Measurements from ENCODE around the gene TAC4. TPM values are rescaled to one million over a fixed set of nuclear protein-coding genes. Genes with fewer than 3 reads are reported as not detected.

The TAC4 gene
- total RNA-seq, 2 experiments from 2014 or later, result not detected

DNA sequence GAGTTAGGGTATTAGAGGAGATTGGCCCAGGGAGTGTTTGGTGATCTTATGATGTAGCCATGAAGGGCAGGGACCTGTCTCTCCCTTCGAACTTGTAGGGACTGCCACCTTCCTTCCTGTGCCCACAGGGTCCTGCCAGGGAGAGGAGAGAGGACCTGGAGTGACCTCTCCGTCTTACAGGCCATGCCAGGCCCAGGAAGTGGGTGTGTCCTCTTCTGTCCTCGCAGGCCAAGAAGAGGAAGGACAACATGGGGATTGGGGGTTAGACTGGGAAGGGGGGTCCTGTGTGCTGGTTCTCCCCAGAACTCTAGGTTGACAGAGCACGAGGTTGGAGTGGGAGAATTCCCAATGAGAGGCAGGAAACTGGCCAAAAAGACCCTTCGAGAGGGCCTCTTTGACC, 43.4 kb upstream of the TAC4 start:
- no peak overlapping the region for H2AFZ ChIP-seq (ENCODE audit: low read length)
- no peaks in the 10 kb centered on the region for H3K79me2 ChIP-seq (ENCODE audit: insufficient read depth, low read depth, low read length)
- H3K9me2 ChIP-seq (ENCODE audit: insufficient read depth, low read length), result no peaks in the 10 kb centered on the region
- intact Hi-C loops (cut with micrococcal nuclease; ENCODE audit: unreplicated experiment), result no loop called here
- no peaks in the 10 kb centered on the region for H3K36me3 ChIP-seq (ENCODE audit: insufficient read depth, low read length)
- TF ChIP-seq EZH2phosphoT487 (IDR thresholded peaks at IDR 0.05; ENCODE audit: borderline replicate concordance, low read depth, low read length), result no peak
- TF ChIP-seq, protein P1, sequence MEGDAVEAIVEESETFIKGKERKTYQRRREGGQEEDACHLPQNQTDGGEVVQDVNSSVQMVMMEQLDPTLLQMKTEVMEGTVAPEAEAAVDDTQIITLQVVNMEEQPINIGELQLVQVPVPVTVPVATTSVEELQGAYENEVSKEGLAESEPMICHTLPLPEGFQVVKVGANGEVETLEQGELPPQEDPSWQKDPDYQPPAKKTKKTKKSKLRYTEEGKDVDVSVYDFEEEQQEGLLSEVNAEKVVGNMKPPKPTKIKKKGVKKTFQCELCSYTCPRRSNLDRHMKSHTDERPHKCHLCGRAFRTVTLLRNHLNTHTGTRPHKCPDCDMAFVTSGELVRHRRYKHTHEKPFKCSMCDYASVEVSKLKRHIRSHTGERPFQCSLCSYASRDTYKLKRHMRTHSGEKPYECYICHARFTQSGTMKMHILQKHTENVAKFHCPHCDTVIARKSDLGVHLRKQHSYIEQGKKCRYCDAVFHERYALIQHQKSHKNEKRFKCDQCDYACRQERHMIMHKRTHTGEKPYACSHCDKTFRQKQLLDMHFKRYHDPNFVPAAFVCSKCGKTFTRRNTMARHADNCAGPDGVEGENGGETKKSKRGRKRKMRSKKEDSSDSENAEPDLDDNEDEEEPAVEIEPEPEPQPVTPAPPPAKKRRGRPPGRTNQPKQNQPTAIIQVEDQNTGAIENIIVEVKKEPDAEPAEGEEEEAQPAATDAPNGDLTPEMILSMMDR (conservative IDR thresholded peaks at IDR 0.05; ENCODE audit: low read length), result no peak
- H3K4me2 ChIP-seq (ENCODE audit: low read length), result no peak overlapping the region
- H4K20me1 ChIP-seq (ENCODE audit: insufficient read depth, low read length), result no peaks in the 10 kb centered on the region
- CTCF ChIA-PET (ENCODE audit: unreplicated experiment), result no interaction called here
- H3K4me1 ChIP-seq (ENCODE audit: insufficient read depth, low read length, poor library complexity, severe bottlenecking), result no peaks in the 10 kb centered on the region
- no peak for DNase-seq (ENCODE audit: low spot score)
- no peak overlapping the region for H3K27ac ChIP-seq (ENCODE audit: low read depth, low read length, poor library complexity, severe bottlenecking)
- no peak overlapping the region for H3K4me3 ChIP-seq (ENCODE audit: low read depth, low read length, poor library complexity, severe bottlenecking)
- POLR2A ChIA-PET, result no interaction called here
- BruUV-seq (replicated peaks), result no TSS peak
- no peaks in the 10 kb centered on the region for H3K9me3 ChIP-seq (ENCODE audit: low read length)

DNA sequence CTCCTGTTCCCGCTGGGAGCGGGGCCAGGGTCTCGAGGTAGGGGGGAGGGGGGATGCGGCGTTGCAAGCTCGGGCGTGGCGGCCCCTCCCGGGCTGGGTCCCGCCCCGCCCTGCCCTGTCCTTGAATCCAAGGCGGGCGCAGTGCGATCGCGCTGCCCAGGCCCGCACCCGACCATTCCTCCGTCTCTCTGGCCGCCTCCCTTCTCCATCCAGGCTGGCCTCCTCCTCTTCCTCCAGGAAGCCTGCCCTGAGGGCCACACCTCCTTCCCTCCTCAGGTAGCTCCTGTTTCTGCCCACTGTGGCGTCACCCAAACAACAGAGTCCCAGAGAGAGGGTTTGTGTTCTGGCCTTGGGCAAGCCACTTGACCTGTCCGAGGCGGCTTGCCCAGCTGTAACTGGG, 43.0 kb upstream of the TAC4 start:
- H3K36me3 ChIP-seq (ENCODE audit: insufficient read depth, low read length), result no peaks in the 10 kb centered on the region
- no peak overlapping the region for H3K4me3 ChIP-seq (ENCODE audit: low read depth, low read length, poor library complexity, severe bottlenecking)
- H3K9me2 ChIP-seq (ENCODE audit: insufficient read depth, low read length), result no peaks in the 10 kb centered on the region
- ChIA-PET POLR2A (no interaction called here), CTCF (ENCODE audit: unreplicated experiment) (no interaction called here)
- TF ChIP-seq EZH2phosphoT487 (IDR thresholded peaks at IDR 0.05; ENCODE audit: borderline replicate concordance, low read depth, low read length), result no peak
- TF ChIP-seq, protein P1 (conservative IDR thresholded peaks at IDR 0.05; ENCODE audit: low read length), result no peak
- no peak overlapping the region for H3K4me2 ChIP-seq (ENCODE audit: low read length)
- H3K27ac ChIP-seq (ENCODE audit: low read depth, low read length, poor library complexity, severe bottlenecking), result no peak overlapping the region
- no peaks in the 10 kb centered on the region for H3K4me1 ChIP-seq (ENCODE audit: insufficient read depth, low read length, poor library complexity, severe bottlenecking)
- intact Hi-C loops (cut with micrococcal nuclease; ENCODE audit: unreplicated experiment), result no loop called here
- H3K9me3 ChIP-seq (ENCODE audit: low read length), result no peaks in the 10 kb centered on the region
- DNase-seq (ENCODE audit: low spot score), result no peak
- no peaks in the 10 kb centered on the region for H4K20me1 ChIP-seq (ENCODE audit: insufficient read depth, low read length)
- no TSS peak for BruUV-seq (replicated peaks)
- no peak overlapping the region for H2AFZ ChIP-seq (ENCODE audit: low read length)
- H3K79me2 ChIP-seq (ENCODE audit: insufficient read depth, low read depth, low read length), result no peaks in the 10 kb centered on the region

DNA sequence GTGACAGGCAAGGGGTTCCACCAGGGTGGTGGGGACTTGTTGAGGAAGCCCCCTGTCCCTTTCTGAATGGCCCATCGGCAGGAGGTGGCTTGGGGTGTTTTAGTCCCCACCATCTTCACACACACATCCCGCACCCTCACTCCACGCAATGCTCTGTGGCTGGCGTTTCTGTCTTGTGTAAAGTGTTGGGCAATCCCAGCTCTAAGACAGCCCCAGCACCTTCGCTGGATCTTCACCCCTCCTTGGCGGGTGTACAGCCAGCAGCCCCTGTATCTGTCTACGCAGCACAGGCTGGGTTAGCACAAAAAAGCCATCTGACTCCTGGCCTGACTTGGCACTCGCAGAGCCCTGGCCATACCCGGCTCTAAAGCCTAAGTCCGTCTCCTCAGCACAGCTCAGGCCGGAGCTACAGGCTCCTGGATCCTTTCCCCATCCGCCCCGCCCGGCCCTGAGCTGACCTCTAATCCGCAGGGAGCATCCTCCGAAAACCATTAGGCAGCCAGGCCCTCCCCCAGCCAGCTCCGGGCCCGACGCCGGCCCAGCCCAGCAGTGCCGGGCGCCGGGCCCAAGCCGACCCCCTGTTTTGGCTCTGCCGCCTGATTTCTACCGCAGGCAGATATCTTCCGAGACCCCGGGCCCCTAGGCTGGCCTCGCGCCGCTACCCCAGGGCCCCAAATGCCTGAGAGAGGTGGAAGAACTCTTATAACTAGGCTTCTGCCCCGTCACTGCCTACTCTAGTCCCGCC, 42.4 kb upstream of the TAC4 start:
- TF ChIP-seq, protein P1 (conservative IDR thresholded peaks at IDR 0.05; ENCODE audit: low read length), result no peak
- no peak for TF ChIP-seq EZH2phosphoT487 (IDR thresholded peaks at IDR 0.05; ENCODE audit: borderline replicate concordance, low read depth, low read length)
- CTCF ChIA-PET (ENCODE audit: unreplicated experiment), result interaction anchor here (0.6 kb wide), 1 partner anchor 434 kb away, joined by 3 read pairs; no protein-coding TSS in a partner anchor

More for the DNA sequence above, 42.4 kb upstream of the TAC4 start:
- Histone ChIP-seq H3K9me3 (ENCODE audit: low read length) (no peaks in the 10 kb centered on the region), H3K79me2 (ENCODE audit: insufficient read depth, low read depth, low read length) (no peaks in the 10 kb centered on the region), H3K36me3 (ENCODE audit: insufficient read depth, low read length) (no peaks in the 10 kb centered on the region), H3K4me1 (ENCODE audit: insufficient read depth, low read length, poor library complexity, severe bottlenecking) (no peaks in the 10 kb centered on the region), H3K9me2 (ENCODE audit: insufficient read depth, low read length) (no peaks in the 10 kb centered on the region), H3K4me2 (ENCODE audit: low read length) (no peak overlapping the region), H3K27ac (ENCODE audit: low read depth, low read length, poor library complexity, severe bottlenecking) (no peak overlapping the region), H4K20me1 (ENCODE audit: insufficient read depth, low read length) (no peaks in the 10 kb centered on the region), H3K4me3 (ENCODE audit: low read depth, low read length, poor library complexity, severe bottlenecking) (no peak overlapping the region), H2AFZ (ENCODE audit: low read length) (no peak overlapping the region)
- POLR2A ChIA-PET, result no interaction called here
- intact Hi-C loops (cut with micrococcal nuclease; ENCODE audit: unreplicated experiment), result no loop called here
- no peak for DNase-seq (ENCODE audit: low spot score)
- BruUV-seq (replicated peaks), result no TSS peak
